Trophoblast cell (in vitro differentiated cells and primary cell): Measurements from ENCODE around the gene TBX5.

Source experiments
- DNase-seq, 2 donors: peaks; one replicate each; pipeline ENCODE4 v3.0.0-alpha.2; 2016
- H2AFZ ChIP-seq: 2 replicates; pipeline ENCODE4 v1.6.1; 2013; ENCODE audit warnings: low read length, moderate library complexity, mild to moderate bottlenecking; ENCODE audit not compliant: insufficient read depth, poor library complexity
- H2AK5ac ChIP-seq: 2 replicates; pipeline ENCODE4 v1.6.1; 2013; ENCODE audit warnings: mild to moderate bottlenecking, low read length
- H2BK120ac ChIP-seq: 2 replicates; pipeline ENCODE4 v1.6.1; 2013; ENCODE audit warnings: low read length, mild to moderate bottlenecking, moderate library complexity; ENCODE audit not compliant: insufficient read depth, poor library complexity
- H2BK12ac ChIP-seq: 2 replicates; pipeline ENCODE4 v1.6.1; 2013; ENCODE audit warnings: mild to moderate bottlenecking, low read length, moderate library complexity
- H2BK5ac ChIP-seq: 2 replicates; pipeline ENCODE4 v1.6.1; 2013; ENCODE audit warnings: low read length, low read depth, moderate library complexity, mild to moderate bottlenecking; ENCODE audit not compliant: poor library complexity
- H3K14ac ChIP-seq: 2 replicates; pipeline ENCODE4 v1.6.1; 2013; ENCODE audit warnings: mild to moderate bottlenecking, low read length
- H3K18ac ChIP-seq: 2 replicates; pipeline ENCODE4 v1.6.1; 2013; ENCODE audit warnings: mild to moderate bottlenecking, low read length
- H3K23ac ChIP-seq: 2 replicates; pipeline ENCODE4 v1.6.1; 2013; ENCODE audit warnings: low read length
- H3K27ac ChIP-seq: 2 replicates; pipeline ENCODE4 v1.5.1; 2013; ENCODE audit warnings: low read depth, mild to moderate bottlenecking, inconsistent platforms, low read length, moderate library complexity
- H3K27me3 ChIP-seq: 2 replicates; pipeline ENCODE4 v1.6.1; 2013; ENCODE audit warnings: inconsistent platforms, mild to moderate bottlenecking, low read length, moderate library complexity; ENCODE audit not compliant: insufficient read depth
- H3K36me3 ChIP-seq, 2 experiments: 1 replicate in 1 of 2; 2 replicates in 1 of 2; pipeline ENCODE4 v1.6.1; 2013; ENCODE audit warnings: low read length in 2 of 2, mild to moderate bottlenecking in 2 of 2, moderate library complexity in 1 of 2; ENCODE audit not compliant: insufficient read depth in 2 of 2, control insufficient read depth in 1 of 2
- H3K4ac ChIP-seq: 2 replicates; pipeline ENCODE4 v1.6.1; 2013; ENCODE audit warnings: low read depth, mild to moderate bottlenecking, low read length, moderate library complexity
- H3K4me1 ChIP-seq, 2 experiments: 1 replicate in 1 of 2; 2 replicates in 1 of 2; pipeline ENCODE4 v1.6.1; 2013; ENCODE audit warnings: low read length in 2 of 2, mild to moderate bottlenecking in 2 of 2, moderate library complexity in 1 of 2; ENCODE audit not compliant: insufficient read depth in 2 of 2, control insufficient read depth in 1 of 2
- H3K4me2 ChIP-seq: 2 replicates; pipeline ENCODE4 v1.6.1; 2013; ENCODE audit warnings: inconsistent platforms, mild to moderate bottlenecking, low read length, moderate library complexity
- H3K4me3 ChIP-seq: 2 replicates; pipeline ENCODE4 v1.5.1; 2013; ENCODE audit warnings: mild to moderate bottlenecking, low read depth, low read length, inconsistent platforms
- H3K79me1 ChIP-seq: one replicate; pipeline ENCODE4 v1.6.1; 2013; ENCODE audit warnings: low read length
- H3K79me2 ChIP-seq: 2 replicates; pipeline ENCODE4 v1.6.1; 2013; ENCODE audit warnings: low read length, mild to moderate bottlenecking; ENCODE audit not compliant: control insufficient read depth, insufficient read depth, poor library complexity
- H3K9ac ChIP-seq: 2 replicates; pipeline ENCODE4 v1.6.1; 2013; ENCODE audit warnings: mild to moderate bottlenecking, low read length
- H3K9me3 ChIP-seq: 2 replicates; pipeline ENCODE4 v1.6.1; 2013; ENCODE audit warnings: low read depth, mild to moderate bottlenecking, control low read depth, inconsistent platforms, low read length; ENCODE audit not compliant: insufficient read depth
- H4K12ac ChIP-seq: 2 replicates; pipeline ENCODE4 v1.6.1; 2013; ENCODE audit warnings: low read depth, mild to moderate bottlenecking, low read length, moderate library complexity
- H4K8ac ChIP-seq: 2 replicates; pipeline ENCODE4 v1.6.1; 2013; ENCODE audit warnings: low read depth, mild to moderate bottlenecking, low read length, moderate library complexity
- H4K91ac ChIP-seq: one replicate; pipeline ENCODE4 v1.6.1; 2013; ENCODE audit warnings: low read depth, mild to moderate bottlenecking, low read length, moderate library complexity
- WGBS: extraction: QIAGEN DNeasy Blood & Tissue Kit; methylation state at CpG from one replicate; pipeline ENCODE4 v1.1.7; 2013; ENCODE audit warnings: missing lambda C conversion rate; ENCODE audit not compliant: insufficient read length, insufficient coverage; ENCODE audit errors: extremely low coverage; 5-methylcytosine and 5-hydroxymethylcytosine counted together

TBX5 gene

GRCh38 chr12:114444422-114445279, 38.7 kb upstream of the TBX5 start:
- Histone ChIP-seq H3K4me1 (no peaks in the 10 kb centered on the region), H4K8ac (no peak overlapping the region), H3K27ac (no peak overlapping the region), H3K4me3 (no peak overlapping the region), H3K36me3 (no peaks in the 10 kb centered on the region), H3K79me2 (no peaks in the 10 kb centered on the region), H3K14ac (no peak overlapping the region), H2BK120ac (no peak overlapping the region), H3K9ac (no peak overlapping the region), H3K23ac (no peak overlapping the region), H3K4me2 (no peak overlapping the region), H2AK5ac (no peak overlapping the region), H4K12ac (no peak overlapping the region), H2BK12ac (no peak overlapping the region), H3K4ac (no peak overlapping the region), H3K18ac (no peak overlapping the region), H2BK5ac (no peak overlapping the region), H3K27me3 (peaks cover 92% of the 10 kb centered on the region), H4K91ac (no peak overlapping the region), H3K79me1 (no peaks in the 10 kb centered on the region), H2AFZ (no peak overlapping the region), H3K9me3 (peaks cover 4% of the 10 kb centered on the region)
- no peak for DNase-seq
- WGBS: no CpG with 5 or more reads among the region's 44 CpGs

- Histone ChIP-seq H2AFZ (no peak overlapping the region), H3K36me3 (no peaks in the 10 kb centered on the region), H3K79me2 (no peaks in the 10 kb centered on the region), H2BK5ac (no peak overlapping the region), H4K91ac (no peak overlapping the region), H3K4me2 (no peak overlapping the region), H3K4me3 (no peak overlapping the region), H3K27ac (no peak overlapping the region), H3K23ac (no peak overlapping the region), H3K14ac (no peak overlapping the region), H3K27me3 (peaks cover 93% of the 10 kb centered on the region), H3K18ac (no peak overlapping the region), H2AK5ac (no peak overlapping the region), H3K4ac (no peak overlapping the region), H3K9me3 (peaks cover 2% of the 10 kb centered on the region), H3K79me1 (no peaks in the 10 kb centered on the region), H4K12ac (no peak overlapping the region), H3K9ac (no peak overlapping the region), H3K4me1 (no peaks in the 10 kb centered on the region), H2BK12ac (no peak overlapping the region), H4K8ac (no peak overlapping the region), H2BK120ac (no peak overlapping the region)
- DNase-seq: no peak
- no CpG with 5 or more reads among the region's 53 CpGs for WGBS
Observed at GRCh38 chr12:114443607-114444421, 37.9 kb upstream of the TBX5 start.

- WGBS: no CpG with 5 or more reads among the region's 1 CpG
Observed at GRCh38 chr12:114442578-114442977, 36.6 kb upstream of the TBX5 start.

GRCh38 chr12:114441545-114441944, 35.6 kb upstream of the TBX5 start:
- Histone ChIP-seq H3K79me1 (no peaks in the 10 kb centered on the region), H3K18ac (no peak overlapping the region), H3K79me2 (no peaks in the 10 kb centered on the region), H3K9me3 (peaks cover 3% of the 10 kb centered on the region), H3K27ac (no peak overlapping the region), H2BK120ac (no peak overlapping the region), H2AFZ (no peak overlapping the region), H4K8ac (no peak overlapping the region), H3K4ac (no peak overlapping the region), H4K91ac (no peak overlapping the region), H3K36me3 (no peaks in the 10 kb centered on the region), H4K12ac (no peak overlapping the region), H3K9ac (no peak overlapping the region), H3K4me2 (no peak overlapping the region), H3K27me3 (peaks cover 86% of the 10 kb centered on the region), H2BK5ac (no peak overlapping the region), H2AK5ac (no peak overlapping the region), H2BK12ac (no peak overlapping the region), H3K4me1 (no peaks in the 10 kb centered on the region), H3K14ac (no peak overlapping the region), H3K4me3 (no peak overlapping the region), H3K23ac (no peak overlapping the region)
- no peak for DNase-seq
- WGBS: no CpG with 5 or more reads among the region's 6 CpGs

More at GRCh38 chr12:114442578-114442977, 36.6 kb upstream of the TBX5 start:
- H3K23ac ChIP-seq: no peak overlapping the region
- no peak overlapping the region for H3K18ac ChIP-seq
- H4K91ac ChIP-seq: no peak overlapping the region
- no peak overlapping the region for H3K4ac ChIP-seq
- H3K14ac ChIP-seq: no peak overlapping the region
- no peaks in the 10 kb centered on the region for H3K36me3 ChIP-seq
- H3K4me1 ChIP-seq: no peaks in the 10 kb centered on the region
- no peak for DNase-seq
- H3K27me3 ChIP-seq: peaks cover 91% of the 10 kb centered on the region
- no peak overlapping the region for H3K9ac ChIP-seq
- H3K4me3 ChIP-seq: no peak overlapping the region
- no peak overlapping the region for H4K8ac ChIP-seq
- H3K4me2 ChIP-seq: no peak overlapping the region
- no peak overlapping the region for H4K12ac ChIP-seq
- H2AFZ ChIP-seq: no peak overlapping the region
- H3K79me2 ChIP-seq: no peaks in the 10 kb centered on the region
- H3K27ac ChIP-seq: no peak overlapping the region
- no peak overlapping the region for H2BK120ac ChIP-seq
- no peak overlapping the region for H2BK5ac ChIP-seq
- no peak overlapping the region for H2BK12ac ChIP-seq
- no peak overlapping the region for H2AK5ac ChIP-seq
- H3K9me3 ChIP-seq: peaks cover 2% of the 10 kb centered on the region
- H3K79me1 ChIP-seq: no peaks in the 10 kb centered on the region
